ENCODE measurements around the gene NR2C2.

NR2C2 gene

DNA sequence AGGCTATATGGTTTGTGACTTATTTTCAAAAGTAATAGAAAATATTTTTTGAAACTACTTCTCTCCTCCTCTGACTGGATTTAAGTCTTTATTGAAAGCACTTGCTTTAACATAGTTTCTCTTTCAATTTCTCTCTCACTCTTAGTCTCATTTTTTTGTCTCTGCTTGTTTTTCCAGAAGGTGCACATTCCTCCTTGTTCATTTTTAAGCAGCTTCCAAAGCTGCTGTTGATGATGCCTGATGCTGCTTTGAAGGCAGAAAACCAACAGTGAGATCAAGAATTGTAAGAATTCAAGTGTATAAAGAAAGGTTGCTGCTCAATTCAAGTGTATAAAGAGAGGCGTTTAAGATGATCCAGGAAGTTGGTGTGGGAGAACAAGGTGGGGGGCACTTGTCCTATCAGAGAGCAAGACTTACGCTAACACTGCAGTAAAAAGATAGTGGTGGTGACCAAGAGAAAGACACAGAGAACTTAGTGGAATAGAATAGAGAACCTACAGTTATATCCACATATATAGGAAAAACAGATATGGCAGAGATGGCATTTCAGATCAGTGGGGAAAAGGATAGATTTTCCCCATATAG lies 12.1 kb downstream of the NR2C2 start:
- no peak for TF ChIP-seq GATA3 (IDR thresholded peaks at IDR 0.05; ENCODE audit: low read depth, low read length)
- no peak for TF ChIP-seq GATA2 (IDR thresholded peaks at IDR 0.05; ENCODE audit: low read depth, low read length)

DNA sequence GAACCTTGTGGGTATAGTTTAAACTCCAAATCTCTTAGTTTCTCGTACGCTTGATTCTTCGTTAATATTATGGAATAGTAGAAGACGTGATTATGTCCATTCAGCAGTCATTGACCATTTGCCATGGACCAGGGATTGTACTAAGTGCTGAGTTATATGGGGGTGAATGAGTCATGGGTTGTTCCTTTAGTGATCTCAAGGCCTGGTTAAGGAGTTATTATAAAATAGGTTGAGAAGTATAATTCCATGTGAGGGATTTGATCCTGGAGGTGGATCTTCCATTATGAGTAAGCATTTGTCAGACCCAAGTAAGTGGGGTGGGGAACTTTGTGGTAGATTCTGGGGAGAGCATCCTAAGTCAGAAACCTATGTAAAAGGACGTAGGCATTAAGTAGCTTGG lies 15.4 kb downstream of the NR2C2 start:
- TF ChIP-seq GATA3 (IDR thresholded peaks at IDR 0.05; ENCODE audit: low read depth, low read length): no peak
- no peak for TF ChIP-seq GATA2 (IDR thresholded peaks at IDR 0.05; ENCODE audit: low read depth, low read length)

DNA sequence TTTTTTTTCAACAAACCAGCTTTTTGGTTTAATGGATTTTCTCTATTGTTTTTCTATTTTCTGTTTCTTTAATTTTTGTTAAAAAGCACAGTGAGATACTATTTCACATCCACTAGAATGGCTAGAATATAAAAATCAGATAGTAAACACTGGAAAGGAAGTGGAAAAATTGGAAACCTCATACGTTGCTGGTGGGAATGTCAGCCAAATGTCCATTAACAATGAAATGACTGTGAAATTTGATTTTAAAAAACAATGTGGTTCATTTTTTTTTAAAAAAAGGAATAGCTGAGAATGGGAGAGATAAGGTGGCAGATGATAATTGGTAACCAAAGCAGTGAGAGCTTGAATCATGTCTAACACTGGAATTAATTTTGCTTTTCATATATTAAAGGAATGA lies 19.9 kb downstream of the NR2C2 start:
- TF ChIP-seq GATA3 (IDR thresholded peaks at IDR 0.05; ENCODE audit: low read depth, low read length) (no peak), GATA2 (IDR thresholded peaks at IDR 0.05; ENCODE audit: low read depth, low read length) (no peak)

DNA sequence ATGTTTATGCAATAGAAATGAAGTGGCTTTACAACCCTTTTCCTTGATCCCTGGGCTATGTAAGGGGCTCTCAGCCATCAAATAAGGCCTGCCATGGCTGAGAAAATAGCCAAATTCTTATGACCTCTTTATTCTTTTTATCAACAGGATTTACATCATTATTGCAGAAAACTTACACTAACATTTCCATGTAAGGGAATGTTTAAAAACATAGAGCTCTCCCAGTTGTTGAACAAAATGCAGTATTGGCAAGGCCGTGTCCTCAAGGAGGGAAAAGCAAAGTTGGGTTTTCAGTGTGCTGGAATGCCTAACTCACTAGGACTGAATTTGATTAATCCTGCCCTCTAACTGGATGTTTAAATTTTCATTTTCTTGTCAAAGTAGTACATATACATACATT lies 22.3 kb downstream of the NR2C2 start:
- no peak for TF ChIP-seq GATA3 (IDR thresholded peaks at IDR 0.05; ENCODE audit: low read depth, low read length)
- no peak for TF ChIP-seq GATA2 (IDR thresholded peaks at IDR 0.05; ENCODE audit: low read depth, low read length)

DNA sequence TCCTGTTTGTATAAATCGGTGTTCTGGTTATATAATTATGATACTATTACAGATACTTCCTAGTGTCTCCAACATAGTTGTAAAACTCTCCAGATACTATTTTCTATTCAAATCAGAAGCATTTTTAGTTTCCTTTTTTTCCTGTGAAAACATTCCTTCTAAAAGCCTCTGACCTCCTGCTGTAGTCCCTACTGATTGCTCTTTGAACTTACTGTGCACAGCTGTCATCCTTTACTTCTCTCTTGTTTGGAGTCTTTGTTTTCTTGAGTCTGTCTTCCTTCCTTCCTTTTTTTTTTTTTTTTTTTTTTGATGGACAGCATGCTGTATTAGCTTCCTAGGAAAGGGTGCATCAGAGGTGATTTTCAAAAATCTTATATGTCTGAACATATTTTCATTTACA lies 28.9 kb downstream of the NR2C2 start:
- TF ChIP-seq GATA2 (IDR thresholded peaks at IDR 0.05; ENCODE audit: low read depth, low read length) (no peak), GATA3 (IDR thresholded peaks at IDR 0.05; ENCODE audit: low read depth, low read length) (no peak)

DNA sequence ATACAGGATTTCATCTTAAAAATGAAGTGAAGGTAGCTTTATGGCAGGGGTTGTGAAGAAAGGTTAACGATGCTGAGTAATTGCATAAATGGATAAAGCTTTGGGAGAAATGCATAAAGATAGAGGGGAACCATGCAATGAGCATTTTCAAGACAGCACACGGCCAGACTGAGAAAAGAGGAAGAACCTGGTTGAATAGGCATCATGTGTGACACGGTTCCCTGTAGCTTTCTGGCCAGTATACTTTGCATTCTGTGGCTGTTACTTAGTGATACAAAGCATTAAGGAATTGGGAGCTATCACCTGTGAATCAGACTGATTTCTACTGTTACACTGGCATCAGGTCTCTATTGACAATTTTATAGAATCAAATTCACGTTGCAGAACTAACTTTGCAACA lies 33.3 kb downstream of the NR2C2 start:
- no peak for TF ChIP-seq GATA3 (IDR thresholded peaks at IDR 0.05; ENCODE audit: low read depth, low read length)
- no peak for TF ChIP-seq GATA2 (IDR thresholded peaks at IDR 0.05; ENCODE audit: low read depth, low read length)

DNA sequence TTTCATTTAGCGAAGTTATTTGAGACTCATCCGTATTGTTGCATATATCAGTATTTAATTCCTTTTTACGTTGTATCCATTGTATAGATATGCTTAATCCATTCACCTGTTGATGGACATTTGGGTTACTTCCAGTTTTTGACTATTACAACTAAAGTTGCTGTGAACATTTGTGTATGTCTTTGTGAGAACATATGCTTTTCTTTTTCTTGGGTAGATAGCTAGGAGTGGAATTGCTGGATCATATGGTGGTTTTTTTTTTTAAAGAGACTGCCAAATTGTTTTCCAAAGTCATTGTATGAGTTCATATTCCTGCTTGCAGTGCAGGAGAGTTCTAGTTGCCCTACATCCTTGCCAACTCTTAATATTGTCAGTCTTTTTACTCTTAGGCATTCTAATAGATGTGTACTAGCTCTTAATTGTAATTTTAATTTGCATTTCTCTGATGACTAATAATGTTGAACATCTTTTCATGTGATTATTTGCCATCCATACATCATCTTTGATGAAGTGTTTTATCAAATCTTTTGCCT lies 37.3 kb downstream of the NR2C2 start:
- no peak for TF ChIP-seq GATA2 (IDR thresholded peaks at IDR 0.05; ENCODE audit: low read depth, low read length)
- no peak for TF ChIP-seq GATA3 (IDR thresholded peaks at IDR 0.05; ENCODE audit: low read depth, low read length)

DNA sequence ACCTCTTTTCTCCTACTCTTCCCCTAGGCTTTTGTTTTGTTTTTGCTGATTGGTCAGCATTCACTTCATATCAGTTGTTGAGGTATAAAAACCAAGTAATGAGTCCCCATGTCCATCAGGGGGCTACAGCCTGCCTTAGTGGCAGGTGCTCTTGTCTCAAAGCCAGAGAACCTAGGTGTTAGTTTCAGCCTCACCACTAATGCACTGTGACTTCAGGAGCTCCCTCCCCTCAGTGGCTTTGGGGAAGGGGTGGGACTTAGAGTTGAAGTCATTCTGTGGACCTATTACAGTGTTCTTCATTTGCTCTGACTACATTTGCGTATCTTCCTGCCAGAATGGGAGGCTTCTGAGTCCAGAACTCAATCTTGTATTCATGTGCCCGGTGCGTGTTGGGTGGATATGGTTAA lies 41.6 kb downstream of the NR2C2 start:
- no peak for TF ChIP-seq GATA3 (IDR thresholded peaks at IDR 0.05; ENCODE audit: low read depth, low read length)
- TF ChIP-seq GATA2 (IDR thresholded peaks at IDR 0.05; ENCODE audit: low read depth, low read length): no peak

DNA sequence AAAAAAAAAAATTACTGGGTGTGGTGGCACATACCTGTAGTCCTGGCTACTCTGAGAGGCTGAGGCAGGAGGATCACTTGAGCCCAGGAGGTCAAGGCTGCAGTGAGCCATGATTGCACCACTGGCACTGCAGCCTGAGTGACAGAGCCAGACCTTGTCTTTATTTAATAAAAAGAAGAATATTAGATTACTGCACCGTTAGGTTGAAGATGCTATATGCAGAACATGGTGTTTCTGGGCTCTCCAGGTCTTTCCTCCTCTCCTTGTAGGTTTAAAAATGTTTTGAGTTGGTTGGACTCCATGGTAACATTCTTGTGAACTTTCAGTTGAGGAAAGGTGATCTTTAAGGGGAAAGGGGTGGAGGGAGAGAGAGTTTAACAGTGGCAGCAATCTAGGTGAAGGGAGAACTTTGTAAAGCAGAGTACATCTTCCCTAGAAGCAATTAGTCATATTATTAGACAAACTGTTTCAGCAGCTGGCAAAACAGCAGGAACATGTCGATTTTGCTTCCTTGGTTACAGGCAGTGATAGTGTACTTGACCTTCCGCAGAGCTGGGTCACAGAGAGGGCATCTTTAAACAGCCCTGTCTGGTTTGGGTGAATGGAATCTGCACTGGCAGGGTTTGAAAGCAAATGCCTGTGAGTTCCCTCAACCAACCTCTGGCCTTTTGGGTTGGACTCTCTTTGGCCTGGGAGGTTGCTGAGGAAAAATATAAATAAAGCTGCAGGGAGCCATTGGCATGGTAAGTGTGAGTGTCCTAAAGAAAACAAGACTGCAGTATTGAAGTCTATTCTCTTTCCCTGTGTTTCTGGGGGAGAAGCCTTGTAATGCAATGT lies 42.8 kb downstream of the NR2C2 start:
- TF ChIP-seq GATA3 (IDR thresholded peaks at IDR 0.05; ENCODE audit: low read depth, low read length): no peak
- TF ChIP-seq GATA2 (IDR thresholded peaks at IDR 0.05; ENCODE audit: low read depth, low read length): no peak

DNA sequence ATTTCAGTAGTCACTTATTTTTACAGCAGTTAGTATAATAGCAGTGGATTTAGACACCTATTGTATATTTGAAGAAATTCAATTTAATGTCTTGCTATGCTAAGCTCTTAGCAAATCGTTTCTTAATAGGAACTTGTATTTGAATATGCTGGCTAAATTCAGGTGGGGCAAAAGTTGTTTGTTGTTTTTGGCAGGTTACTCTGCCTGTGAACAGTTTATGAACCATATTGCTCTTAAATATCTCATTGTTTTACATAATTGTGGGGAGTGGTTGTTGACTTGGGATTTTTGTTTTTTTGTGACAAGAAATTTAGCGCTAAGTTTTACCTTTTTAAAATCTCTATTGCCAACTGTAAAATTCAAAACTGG lies 43.4 kb downstream of the NR2C2 start:
- TF ChIP-seq GATA2 (IDR thresholded peaks at IDR 0.05; ENCODE audit: low read depth, low read length): no peak
- no peak for TF ChIP-seq GATA3 (IDR thresholded peaks at IDR 0.05; ENCODE audit: low read depth, low read length)

DNA sequence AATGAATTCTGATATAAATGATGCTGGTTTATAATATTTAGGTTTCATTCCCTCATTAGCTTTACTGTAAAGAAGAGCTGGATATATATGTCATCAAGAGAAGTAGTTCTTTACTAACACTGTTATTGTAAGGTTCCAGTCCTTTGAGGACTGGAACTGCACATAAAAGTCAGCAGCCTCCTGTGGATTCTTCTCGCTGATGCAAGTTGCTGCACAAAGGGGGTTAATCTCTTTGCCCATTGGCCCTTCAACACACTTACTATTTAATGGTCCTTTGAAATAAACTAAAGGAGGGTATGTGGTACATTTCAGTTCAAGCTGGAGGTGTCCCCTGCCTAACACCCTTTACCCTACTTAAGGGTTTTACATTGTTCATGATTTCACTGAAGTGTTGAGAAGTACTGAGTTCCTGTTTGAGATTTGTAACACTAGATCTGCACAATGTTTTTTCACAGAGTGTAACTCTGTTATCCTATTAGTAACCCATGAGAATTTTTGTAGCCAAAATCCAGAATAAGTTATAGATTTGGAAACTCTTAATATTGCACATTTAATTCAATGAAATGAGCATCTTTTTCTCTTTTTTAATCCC lies 43.9 kb downstream of the NR2C2 start:
- TF ChIP-seq GATA2 (IDR thresholded peaks at IDR 0.05; ENCODE audit: low read depth, low read length) (no peak), GATA3 (IDR thresholded peaks at IDR 0.05; ENCODE audit: low read depth, low read length) (no peak)

DNA sequence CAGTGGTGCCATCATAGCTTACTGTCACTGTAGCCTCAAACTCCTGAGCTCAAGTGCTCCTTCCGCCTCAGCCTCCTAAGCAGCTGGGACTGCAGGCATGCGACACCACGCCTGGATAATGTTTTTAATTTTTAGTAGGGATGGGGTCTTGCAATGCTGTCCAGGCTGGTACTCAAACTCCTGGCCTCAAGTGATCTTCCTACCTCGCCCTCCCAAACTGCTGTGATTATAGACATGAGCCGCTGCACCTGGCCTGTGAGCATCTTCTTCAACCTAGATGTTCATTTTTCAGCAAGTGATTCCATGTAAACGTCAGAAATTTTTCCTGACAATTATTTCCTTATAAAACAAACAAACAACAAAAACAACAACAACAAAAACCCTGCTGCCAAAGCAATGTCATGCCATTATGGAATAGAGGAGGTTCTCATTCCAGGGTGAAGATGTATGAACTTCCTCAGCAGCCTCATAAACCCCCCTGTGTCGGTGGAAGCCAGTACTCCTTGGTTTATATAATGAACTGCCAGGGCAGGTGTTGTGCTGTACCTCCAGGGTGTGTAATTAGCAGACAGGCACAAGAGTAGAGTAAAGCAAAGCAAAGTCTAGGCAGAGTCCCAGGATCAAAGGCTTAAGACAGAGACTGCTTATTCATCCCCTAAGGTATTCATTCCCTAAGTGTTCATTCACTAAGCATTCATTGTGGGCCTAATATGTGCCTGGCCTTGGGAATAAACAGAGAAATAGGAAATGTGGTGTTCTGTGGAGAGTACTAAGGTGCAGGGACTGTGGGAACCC lies 44.6 kb downstream of the NR2C2 start:
- no peak for TF ChIP-seq GATA3 (IDR thresholded peaks at IDR 0.05; ENCODE audit: low read depth, low read length)
- no peak for TF ChIP-seq GATA2 (IDR thresholded peaks at IDR 0.05; ENCODE audit: low read depth, low read length)

DNA sequence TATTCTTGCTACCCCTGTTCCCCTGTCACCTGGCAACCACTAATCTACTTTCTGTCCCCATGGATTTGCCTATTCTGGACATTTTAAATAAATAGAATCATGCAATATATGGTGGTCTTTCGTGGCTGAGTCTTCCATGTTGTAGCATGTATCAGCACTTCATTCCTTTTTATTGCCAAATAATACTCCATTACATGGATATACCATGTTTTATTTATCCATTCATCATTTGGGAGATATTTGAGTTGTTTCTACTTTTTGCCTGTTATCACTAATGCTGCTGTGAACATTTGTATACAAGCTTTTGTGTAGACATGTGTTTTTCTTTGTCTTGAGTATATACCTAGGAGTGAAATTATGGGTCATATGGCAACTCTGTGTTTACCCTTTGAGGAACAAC lies 50.6 kb downstream of the NR2C2 start:
- TF ChIP-seq GATA3 (IDR thresholded peaks at IDR 0.05; ENCODE audit: low read depth, low read length): no peak
- TF ChIP-seq GATA2 (IDR thresholded peaks at IDR 0.05; ENCODE audit: low read depth, low read length): no peak

DNA sequence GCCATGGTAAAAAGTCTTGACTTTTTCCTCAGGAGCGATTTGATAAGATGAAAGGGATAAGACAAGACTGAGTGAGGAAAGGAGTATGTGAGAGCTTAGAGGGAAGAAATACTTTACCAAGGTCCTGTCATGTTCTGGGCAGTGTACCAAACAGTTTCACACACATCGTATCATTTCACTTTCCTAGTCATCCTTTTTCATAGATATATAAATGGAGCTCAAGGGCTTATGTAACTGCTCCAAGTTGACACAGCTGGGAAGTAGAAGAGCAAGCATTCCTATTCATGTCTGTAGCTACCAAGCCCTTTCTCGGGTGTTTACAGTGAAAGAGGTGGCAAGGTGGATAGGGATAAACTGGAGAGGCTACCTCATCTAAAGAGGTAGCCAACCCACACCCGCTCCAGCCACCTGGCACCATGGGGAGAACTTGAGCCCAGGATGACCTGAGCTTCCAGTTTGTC lies 60.3 kb downstream of the NR2C2 start:
- TF ChIP-seq GATA2 (IDR thresholded peaks at IDR 0.05; ENCODE audit: low read depth, low read length) (no peak), GATA3 (IDR thresholded peaks at IDR 0.05; ENCODE audit: low read depth, low read length) (no peak)

Data from SH-SY5Y (cell line).